Epithelial cell of esophagus (primary cell): ENCODE results near the gene PDZRN3.

Source experiments
- DNase-seq: peaks from one replicate; pipeline ENCODE4 v3.0.0; 2010; ENCODE audit warnings: low read depth
- H3K4me3 ChIP-seq: 2 replicates; pipeline ENCODE4 v1.5.1; 2011; ENCODE audit warnings: mild to moderate bottlenecking, low read length, control low read depth
- CTCF ChIP-seq: IDR thresholded peaks from 2 replicates; pipeline ENCODE4 v1.5.1; 2011; ENCODE audit warnings: low read depth, mild to moderate bottlenecking, low read length, control low read depth, inconsistent platforms; ENCODE audit not compliant: insufficient read depth; ENCODE audit errors: missing control alignments

PDZRN3 gene

GRCh38 chr3:73502609-73503583 lies 121.8 kb downstream of the PDZRN3 start:
- peak; percentile 78 for DNase-seq
- H3K4me3 ChIP-seq: no peak overlapping the region
- peak; percentile 94 for TF ChIP-seq CTCF

- no peak for DNase-seq
- TF ChIP-seq CTCF: no peak
- H3K4me3 ChIP-seq: no peak overlapping the region
These were observed 124.4 kb downstream of the PDZRN3 start for GRCh38 chr3:73500321-73500720.

- DNase-seq: peak; percentile 15
- TF ChIP-seq CTCF: no peak
- H3K4me3 ChIP-seq: no peak overlapping the region
These were observed 125.0 kb downstream of the PDZRN3 start for GRCh38 chr3:73499787-73500186.

GRCh38 chr3:73498764-73499622 lies 125.7 kb downstream of the PDZRN3 start:
- DNase-seq: peak; percentile 36
- no peak overlapping the region for H3K4me3 ChIP-seq
- TF ChIP-seq CTCF: no peak

GRCh38 chr3:73497646-73498406 lies 126.9 kb downstream of the PDZRN3 start:
- TF ChIP-seq CTCF: no peak
- no peak overlapping the region for H3K4me3 ChIP-seq
- no peak for DNase-seq

GRCh38 chr3:73493543-73494308 lies 131.0 kb downstream of the PDZRN3 start:
- peak; percentile 4 for DNase-seq
- no peak for TF ChIP-seq CTCF
- no peak overlapping the region for H3K4me3 ChIP-seq
